ENCODE results near the gene TBC1D8. TPM values are rescaled to one million over a fixed set of nuclear protein-coding genes. Genes with fewer than 3 reads are reported as not detected.

Gene TBC1D8
- total and polyA plus RNA-seq, 2 of the 13 experiments (the other 11 are each of a cell fraction or from before 2014, with no cell fraction given): 45.1 to 95.4 TPM

DNA sequence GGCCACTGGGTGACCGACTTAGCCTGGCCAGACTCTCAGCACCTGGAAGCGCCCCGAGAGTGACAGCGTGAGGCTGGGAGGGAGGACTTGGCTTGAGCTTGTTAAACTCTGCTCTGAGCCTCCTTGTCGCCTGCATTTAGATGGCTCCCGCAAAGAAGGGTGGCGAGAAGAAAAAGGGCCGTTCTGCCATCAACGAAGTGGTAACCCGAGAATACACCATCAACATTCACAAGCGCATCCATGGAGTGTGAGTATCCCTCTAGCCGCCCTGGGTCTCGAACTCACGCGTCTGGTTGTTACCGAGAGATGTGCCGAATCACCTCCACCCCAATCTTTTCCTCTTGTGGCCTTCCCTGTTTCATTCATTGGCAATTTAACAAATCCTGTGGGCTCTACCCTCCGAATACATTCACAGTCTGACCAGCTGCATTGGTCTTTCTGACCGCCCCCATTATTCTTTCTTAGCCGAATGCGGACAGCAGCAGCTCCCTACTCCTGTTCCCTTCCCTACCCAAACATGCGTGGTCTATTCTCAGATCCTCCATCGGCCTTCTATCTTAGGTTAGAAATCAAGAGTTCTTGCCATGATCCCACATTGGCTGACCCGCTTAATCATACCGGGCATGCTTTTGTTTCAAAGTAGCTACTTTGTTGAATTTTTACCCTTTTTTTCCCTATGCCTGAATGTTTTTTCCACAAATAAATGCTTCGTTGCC is 148.5 kb downstream of the TBC1D8 start (continued):
- TF ChIP-seq ZNF746 (CRISPR knock-in tag; IDR thresholded peaks at IDR 0.05): no peak
- TF ChIP-seq ZNF839 (CRISPR knock-in tag; IDR thresholded peaks at IDR 0.05; ENCODE audit: borderline replicate concordance): no peak
- TF ChIP-seq, protein P1, sequence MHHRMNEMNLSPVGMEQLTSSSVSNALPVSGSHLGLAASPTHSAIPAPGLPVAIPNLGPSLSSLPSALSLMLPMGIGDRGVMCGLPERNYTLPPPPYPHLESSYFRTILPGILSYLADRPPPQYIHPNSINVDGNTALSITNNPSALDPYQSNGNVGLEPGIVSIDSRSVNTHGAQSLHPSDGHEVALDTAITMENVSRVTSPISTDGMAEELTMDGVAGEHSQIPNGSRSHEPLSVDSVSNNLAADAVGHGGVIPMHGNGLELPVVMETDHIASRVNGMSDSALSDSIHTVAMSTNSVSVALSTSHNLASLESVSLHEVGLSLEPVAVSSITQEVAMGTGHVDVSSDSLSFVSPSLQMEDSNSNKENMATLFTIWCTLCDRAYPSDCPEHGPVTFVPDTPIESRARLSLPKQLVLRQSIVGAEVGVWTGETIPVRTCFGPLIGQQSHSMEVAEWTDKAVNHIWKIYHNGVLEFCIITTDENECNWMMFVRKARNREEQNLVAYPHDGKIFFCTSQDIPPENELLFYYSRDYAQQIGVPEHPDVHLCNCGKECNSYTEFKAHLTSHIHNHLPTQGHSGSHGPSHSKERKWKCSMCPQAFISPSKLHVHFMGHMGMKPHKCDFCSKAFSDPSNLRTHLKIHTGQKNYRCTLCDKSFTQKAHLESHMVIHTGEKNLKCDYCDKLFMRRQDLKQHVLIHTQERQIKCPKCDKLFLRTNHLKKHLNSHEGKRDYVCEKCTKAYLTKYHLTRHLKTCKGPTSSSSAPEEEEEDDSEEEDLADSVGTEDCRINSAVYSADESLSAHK (CRISPR knock-in tag; IDR thresholded peaks at IDR 0.05; ENCODE audit: borderline replicate concordance): no peak
- TF ChIP-seq, protein P2, sequence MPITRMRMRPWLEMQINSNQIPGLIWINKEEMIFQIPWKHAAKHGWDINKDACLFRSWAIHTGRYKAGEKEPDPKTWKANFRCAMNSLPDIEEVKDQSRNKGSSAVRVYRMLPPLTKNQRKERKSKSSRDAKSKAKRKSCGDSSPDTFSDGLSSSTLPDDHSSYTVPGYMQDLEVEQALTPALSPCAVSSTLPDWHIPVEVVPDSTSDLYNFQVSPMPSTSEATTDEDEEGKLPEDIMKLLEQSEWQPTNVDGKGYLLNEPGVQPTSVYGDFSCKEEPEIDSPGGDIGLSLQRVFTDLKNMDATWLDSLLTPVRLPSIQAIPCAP (CRISPR knock-in tag; IDR thresholded peaks at IDR 0.05; ENCODE audit: low read depth): no peak
- no peak for TF ChIP-seq ZBTB21 (CRISPR knock-in tag; IDR thresholded peaks at IDR 0.05)
- peak; percentile 19; the same call in 1 of the 2 replicates for TF ChIP-seq PAF1 (CRISPR knock-in tag; IDR thresholded peaks at IDR 0.05)
- no peak for TF ChIP-seq ZNF496 (CRISPR knock-in tag; IDR thresholded peaks at IDR 0.05; ENCODE audit: insufficient replicate concordance)
- TF ChIP-seq ETV6 (CRISPR knock-in tag; conservative IDR thresholded peaks at IDR 0.05): no peak
- TF ChIP-seq, protein P3, sequence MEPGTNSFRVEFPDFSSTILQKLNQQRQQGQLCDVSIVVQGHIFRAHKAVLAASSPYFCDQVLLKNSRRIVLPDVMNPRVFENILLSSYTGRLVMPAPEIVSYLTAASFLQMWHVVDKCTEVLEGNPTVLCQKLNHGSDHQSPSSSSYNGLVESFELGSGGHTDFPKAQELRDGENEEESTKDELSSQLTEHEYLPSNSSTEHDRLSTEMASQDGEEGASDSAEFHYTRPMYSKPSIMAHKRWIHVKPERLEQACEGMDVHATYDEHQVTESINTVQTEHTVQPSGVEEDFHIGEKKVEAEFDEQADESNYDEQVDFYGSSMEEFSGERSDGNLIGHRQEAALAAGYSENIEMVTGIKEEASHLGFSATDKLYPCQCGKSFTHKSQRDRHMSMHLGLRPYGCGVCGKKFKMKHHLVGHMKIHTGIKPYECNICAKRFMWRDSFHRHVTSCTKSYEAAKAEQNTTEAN (CRISPR knock-in tag; conservative IDR thresholded peaks at IDR 0.05): no peak
- TF ChIP-seq ZSCAN22 (CRISPR knock-in tag; IDR thresholded peaks at IDR 0.05): no peak
- peak; percentile 57; the same call in 1 of the 2 replicates for TF ChIP-seq ZNF737 (CRISPR knock-in tag; IDR thresholded peaks at IDR 0.05; ENCODE audit: borderline replicate concordance)
- no peak for TF ChIP-seq PRMT3 (CRISPR knock-in tag; IDR thresholded peaks at IDR 0.05; ENCODE audit: borderline replicate concordance, low read depth)
- no peak for TF ChIP-seq RXRB (CRISPR knock-in tag; IDR thresholded peaks at IDR 0.05; ENCODE audit: borderline replicate concordance)
- TF ChIP-seq ZNF792 (CRISPR knock-in tag; IDR thresholded peaks at IDR 0.05): no peak
- TF ChIP-seq NFE2 (CRISPR knock-in tag; IDR thresholded peaks at IDR 0.05): no peak
- TF ChIP-seq ZNF124 (CRISPR knock-in tag; IDR thresholded peaks at IDR 0.05): no peak
- no peak for TF ChIP-seq SATB2 (CRISPR knock-in tag; IDR thresholded peaks at IDR 0.05)
- TF ChIP-seq ZNF335 (CRISPR knock-in tag; IDR thresholded peaks at IDR 0.05): no peak
- TF ChIP-seq, protein P4, sequence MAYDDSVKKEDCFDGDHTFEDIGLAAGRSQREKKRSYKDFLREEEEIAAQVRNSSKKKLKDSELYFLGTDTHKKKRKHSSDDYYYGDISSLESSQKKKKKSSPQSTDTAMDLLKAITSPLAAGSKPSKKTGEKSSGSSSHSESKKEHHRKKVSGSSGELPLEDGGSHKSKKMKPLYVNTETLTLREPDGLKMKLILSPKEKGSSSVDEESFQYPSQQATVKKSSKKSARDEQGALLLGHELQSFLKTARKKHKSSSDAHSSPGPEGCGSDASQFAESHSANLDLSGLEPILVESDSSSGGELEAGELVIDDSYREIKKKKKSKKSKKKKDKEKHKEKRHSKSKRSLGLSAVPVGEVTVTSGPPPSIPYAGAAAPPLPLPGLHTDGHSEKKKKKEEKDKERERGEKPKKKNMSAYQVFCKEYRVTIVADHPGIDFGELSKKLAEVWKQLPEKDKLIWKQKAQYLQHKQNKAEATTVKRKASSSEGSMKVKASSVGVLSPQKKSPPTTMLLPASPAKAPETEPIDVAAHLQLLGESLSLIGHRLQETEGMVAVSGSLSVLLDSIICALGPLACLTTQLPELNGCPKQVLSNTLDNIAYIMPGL (CRISPR knock-in tag; IDR thresholded peaks at IDR 0.05; ENCODE audit: borderline replicate concordance in 1 of 2, low read depth in 1 of 2): no peak
- TF ChIP-seq ATF1 (CRISPR knock-in tag; IDR thresholded peaks at IDR 0.05): no peak
- TF ChIP-seq KLF6 (CRISPR knock-in tag; IDR thresholded peaks at IDR 0.05): no peak
- TF ChIP-seq NPAS2 (CRISPR knock-in tag; IDR thresholded peaks at IDR 0.05; ENCODE audit: borderline replicate concordance): no peak
- TF ChIP-seq HNRNPK (IDR thresholded peaks at IDR 0.05; ENCODE audit: low read depth, low read length, poor library complexity, severe bottlenecking): no peak
- TF ChIP-seq GATAD2A (CRISPR knock-in tag; IDR thresholded peaks at IDR 0.05): no peak
- TF ChIP-seq NRL (CRISPR knock-in tag; IDR thresholded peaks at IDR 0.05; ENCODE audit: borderline replicate concordance): peak; percentile 8; the same call in 1 of the 2 replicates

All from HepG2 (cell line).